ENCODE measurements around the gene TMEM213. TPM values are rescaled to one million over a fixed set of nuclear protein-coding genes. Genes with fewer than 3 reads are reported as not detected.
A peak's percentile ranks its signal among the peaks of the same experiment; 100 is the strongest.

Gene TMEM213
- total and polyA plus RNA-seq, 2 of the 8 experiments (the other 6 are each of a cell fraction or from before 2014, with no cell fraction given), result 0.21 to 0.67 TPM

DNA sequence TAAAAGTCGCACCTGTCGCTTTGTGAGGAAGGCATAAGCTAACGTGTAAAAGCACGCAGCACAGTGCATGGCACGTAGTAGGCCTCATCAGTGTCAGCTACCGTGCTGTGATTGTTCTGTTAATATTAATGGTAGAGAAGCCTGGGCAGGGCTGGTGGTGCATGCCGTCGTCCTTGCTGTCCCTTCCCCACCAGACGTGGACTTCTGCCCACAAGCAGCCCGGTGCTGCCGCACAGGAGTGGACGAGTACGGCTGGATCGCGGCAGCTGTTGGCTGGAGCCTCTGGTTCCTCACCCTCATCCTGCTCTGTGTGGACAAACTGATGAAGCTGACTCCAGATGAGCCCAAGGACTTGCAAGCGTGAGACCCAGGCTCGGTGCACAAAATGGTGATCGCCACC, 4.9 kb downstream of the TMEM213 start:
- H2BK5ac ChIP-seq (ENCODE audit: low read depth, low read length), result no peak overlapping the region
- no peak overlapping the region for H3K18ac ChIP-seq (ENCODE audit: extremely low read depth, low read length)

More for the DNA sequence above, 4.9 kb downstream of the TMEM213 start:
- H3K9me3 ChIP-seq (ENCODE audit: insufficient read depth in 2 of 2, low read depth in 1 of 2, low read length in 1 of 2), result no peaks in the 10 kb centered on the region
- no peak overlapping the region for H3K56ac ChIP-seq (replicated peaks; ENCODE audit: insufficient read length, low read depth, low read length)
- CTCF ChIA-PET (ENCODE audit: partially characterized antibody), result interaction anchor here (0.7 to 2.6 kb wide), 3 partner anchors 17 to 591 kb away, joined by 3 to 5 read pairs (median 5); no protein-coding TSS in a partner anchor
- H4K5ac ChIP-seq (ENCODE audit: insufficient read length, low read depth, low read length), result no peak overlapping the region
- POLR2A ChIA-PET (ENCODE audit: partially characterized antibody), result no interaction called here
- H3K4me1 ChIP-seq (replicated peaks in 1 of 4; ENCODE audit: control insufficient read depth in 3 of 4, insufficient read depth in 4 of 4, low read length in 3 of 4), result peaks cover under 1 to 10% (median 7%) of the 10 kb centered on the region in 4 experiments
- H3K79me1 ChIP-seq (ENCODE audit: low read depth, low read length), result no peaks in the 10 kb centered on the region
- peak overlapping the region; percentile 80; the same call in 1 of the 2 replicates for H4K8ac ChIP-seq (ENCODE audit: extremely low read depth, insufficient read depth, low read length)
- H3K4ac ChIP-seq (replicated peaks; ENCODE audit: insufficient read length, low read depth, low read length), result no peak overlapping the region
- no peak overlapping the region for H3K23ac ChIP-seq (ENCODE audit: insufficient read length)
- no peak overlapping the region for H3K4me3 ChIP-seq (ENCODE audit: extremely low read depth in 1 of 4, insufficient read depth in 2 of 4, low read depth in 3 of 4, low read length in 4 of 4)
- DNase-seq (ENCODE audit: low read depth in 1 of 2, low spot score in 2 of 2) (no peak), FAIRE-seq (no peak)
- H4K20me1 ChIP-seq (replicated peaks in 1 of 2; ENCODE audit: control insufficient read depth in 1 of 2, insufficient read depth in 2 of 2, low read length in 2 of 2), result no peaks in the 10 kb centered on the region
- no peaks in the 10 kb centered on the region for H3K79me2 ChIP-seq (ENCODE audit: control insufficient read depth in 1 of 2, insufficient read depth in 2 of 2, low read length in 2 of 2)
- H3K27ac ChIP-seq (ENCODE audit: low read depth, low read length), result no peak overlapping the region
- H2BK120ac ChIP-seq (replicated peaks; ENCODE audit: low read depth, low read length), result no peak overlapping the region
- H2BK15ac ChIP-seq (ENCODE audit: low read length), result no peak overlapping the region
- H2BK12ac ChIP-seq (ENCODE audit: low read depth, low read length), result no peak overlapping the region
- peaks cover 7% of the 10 kb centered on the region; the same call in 1 of the 2 replicates for H3K23me2 ChIP-seq (ENCODE audit: low read depth, low read length)
- H3K4me2 ChIP-seq (ENCODE audit: insufficient read depth in 1 of 2, low read depth in 2 of 2, low read length in 2 of 2), result no peak overlapping the region
- H3K9ac ChIP-seq (replicated peaks in 1 of 4; ENCODE audit: extremely low read depth in 1 of 4, low read depth in 3 of 4, low read length in 3 of 4), result no peak overlapping the region
- no peaks in the 10 kb centered on the region for H3K27me3 ChIP-seq (replicated peaks in 1 of 4; ENCODE audit: control insufficient read depth in 3 of 4, extremely low read depth in 1 of 4, insufficient read depth in 3 of 4, low read length in 3 of 4)
- H4K91ac ChIP-seq (replicated peaks; ENCODE audit: insufficient read length, low read length), result no peak overlapping the region
- H2BK20ac ChIP-seq (ENCODE audit: low read length), result no peak overlapping the region
- H3K14ac ChIP-seq (ENCODE audit: insufficient read length), result no peak overlapping the region
- no peak overlapping the region for H2AK5ac ChIP-seq (ENCODE audit: low read depth, low read length)
- no peak overlapping the region for H2AFZ ChIP-seq (ENCODE audit: low read length)
- H3K36me3 ChIP-seq (ENCODE audit: control insufficient read depth in 2 of 4, insufficient read depth in 4 of 4, low read length in 3 of 4), result no peaks in the 10 kb centered on the region
- WGBS, 2 experiments (ENCODE audit: extremely low coverage in 1 of 2, insufficient coverage in 1 of 2, insufficient read length in 1 of 2, insufficient replicate concordance in 2 of 2, low coverage in 1 of 2, low lambda C conversion rate in 2 of 2, missing lambda C conversion rate in 1 of 2), result 88% methylated on average over 18 of the region's 18 CpGs; no CpG with 5 or more reads in 1 of the 2 experiments

Measured in H1 (cell line).